Mucosa of rectum (tissue), 2 donors: ENCODE data around the gene TOP2A.
"Not testable (repeated sequence)": the region's sequence is repeated elsewhere in the genome, so short reads cannot be mapped to it uniquely, and the experiment has no call there.

ENCODE experiments used
- H3K27ac ChIP-seq, 2 donors: one replicate each; pipeline ENCODE4 v1.7.0; 2013; ENCODE audit warnings: inconsistent platforms in 2 of 2, low read depth in 2 of 2, low read length in 2 of 2
- H3K27me3 ChIP-seq, 2 donors: one replicate each; pipeline ENCODE4 v1.7.0; 2013; ENCODE audit warnings: low read length in 2 of 2; ENCODE audit not compliant: control insufficient read depth in 2 of 2, insufficient read depth in 2 of 2
- H3K36me3 ChIP-seq, 2 donors: one replicate each; pipeline ENCODE4 v1.7.0; 2013; ENCODE audit warnings: low read length in 2 of 2; ENCODE audit not compliant: control insufficient read depth in 2 of 2, insufficient read depth in 2 of 2
- H3K4me1 ChIP-seq, 2 donors: one replicate each; pipeline ENCODE4 v1.7.0; 2013; ENCODE audit warnings: low read length in 2 of 2, mild to moderate bottlenecking in 1 of 2; ENCODE audit not compliant: control insufficient read depth in 2 of 2, insufficient read depth in 2 of 2
- H3K4me3 ChIP-seq, 2 donors: one replicate each; pipeline ENCODE4 v1.7.0; 2013; ENCODE audit warnings: low read length in 2 of 2
- H3K9ac ChIP-seq, 2 donors: one replicate each; pipeline ENCODE4 v1.7.0; 2013; ENCODE audit warnings: low read length in 2 of 2, low read depth in 1 of 2, mild to moderate bottlenecking in 1 of 2
- H3K9me3 ChIP-seq, 2 donors: one replicate each; pipeline ENCODE4 v1.7.0; 2013; ENCODE audit warnings: low read length in 2 of 2; ENCODE audit not compliant: control insufficient read depth in 2 of 2
- donor health status: healthy.
- donor health status: Normal muscosa, but diverticular disease.

TOP2A gene

DNA sequence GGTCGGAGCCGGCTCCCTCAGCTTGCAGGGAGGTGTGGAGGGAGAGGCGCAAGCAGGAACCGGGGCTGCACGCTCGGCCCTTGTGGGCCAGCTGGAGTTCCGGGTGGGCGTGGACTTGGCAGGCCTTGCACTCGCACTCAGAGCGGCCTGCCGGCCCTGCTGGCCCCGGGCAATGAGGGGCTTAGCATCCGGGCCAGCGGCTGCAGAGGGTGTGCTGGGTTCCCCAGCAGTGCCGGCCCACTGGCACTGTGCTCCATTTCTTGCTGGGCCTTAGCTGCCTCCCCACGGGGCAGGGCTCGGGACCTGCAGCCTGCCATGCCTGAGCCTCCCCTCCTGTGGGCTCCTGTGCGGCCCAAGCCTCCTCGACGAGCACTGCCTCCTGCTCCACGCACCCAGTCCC is 41.9 kb downstream of the TOP2A start:
- not testable (repeated sequence) for H3K4me1 ChIP-seq, H3K4me3 ChIP-seq, H3K9me3 ChIP-seq, H3K27me3 ChIP-seq, H3K27ac ChIP-seq, H3K9ac ChIP-seq, H3K36me3 ChIP-seq

DNA sequence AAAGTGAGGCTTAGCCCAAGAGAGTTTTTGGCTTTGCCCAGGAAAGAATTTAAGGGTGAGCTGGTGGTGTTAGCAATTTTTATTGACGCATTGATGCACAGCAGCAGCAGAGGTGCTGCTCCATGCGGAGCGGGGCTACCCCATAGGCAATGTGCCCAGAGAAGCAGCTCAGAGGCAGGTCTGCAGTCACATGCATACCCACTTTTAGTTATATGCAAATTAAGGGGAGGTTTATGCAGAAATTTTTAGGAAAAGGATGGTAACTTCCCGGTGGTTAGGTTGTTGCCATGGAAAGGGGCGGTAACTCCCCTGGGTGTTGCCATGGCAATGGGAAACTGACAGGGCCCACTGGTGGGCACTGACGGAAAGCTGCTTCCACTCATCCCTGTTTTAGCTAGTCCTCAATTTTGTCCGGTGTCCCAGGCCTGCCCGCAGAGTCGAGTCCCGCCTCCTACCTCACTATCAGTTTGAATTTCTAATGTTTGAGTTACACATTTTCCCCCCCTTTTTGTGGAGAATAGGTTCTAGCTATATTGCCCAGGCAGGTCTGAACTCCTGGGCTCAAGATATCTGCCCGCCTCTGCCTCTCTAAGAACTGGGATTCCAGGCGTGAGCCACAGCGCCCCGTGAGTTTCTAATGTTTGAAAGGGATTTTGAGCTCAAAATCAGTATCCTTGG is 42.7 kb downstream of the TOP2A start:
- Histone ChIP-seq H3K9me3 (no peaks in the 10 kb centered on the region), H3K9ac (no peak overlapping the region), H3K36me3 (no peaks in the 10 kb centered on the region), H3K4me1 (no peaks in the 10 kb centered on the region), H3K27me3 (no peaks in the 10 kb centered on the region), H3K27ac (no peak overlapping the region), H3K4me3 (no peak overlapping the region)

- Histone ChIP-seq H3K9me3 (no peaks in the 10 kb centered on the region), H3K27me3 (no peaks in the 10 kb centered on the region), H3K4me3 (no peak overlapping the region), H3K9ac (no peak overlapping the region), H3K4me1 (no peaks in the 10 kb centered on the region), H3K36me3 (no peaks in the 10 kb centered on the region), H3K27ac (no peak overlapping the region)
Measured at GRCh38 chr17:40373999-40374398, 43.7 kb downstream of the TOP2A start.

DNA sequence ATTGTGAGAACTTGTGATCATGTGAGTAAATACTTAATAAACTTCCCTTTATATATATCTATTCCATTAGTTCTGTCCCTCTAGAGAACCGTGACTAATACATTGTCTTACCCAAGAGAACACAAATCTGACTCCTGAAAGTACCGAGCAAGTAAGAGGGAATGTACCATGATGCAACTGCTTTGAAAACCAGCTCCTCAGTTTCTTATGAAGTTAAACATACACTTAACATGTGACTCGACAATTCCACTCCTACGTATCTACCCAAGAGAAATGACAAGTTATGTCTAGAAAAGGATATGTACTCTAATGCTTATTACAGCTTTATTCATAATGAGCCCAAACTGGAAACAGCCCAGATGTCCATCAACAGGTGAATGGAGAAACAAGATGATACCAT is 44.4 kb downstream of the TOP2A start:
- no peaks in the 10 kb centered on the region for H3K36me3 ChIP-seq
- no peaks in the 10 kb centered on the region for H3K4me1 ChIP-seq
- H3K9me3 ChIP-seq, result no peaks in the 10 kb centered on the region
- H3K27me3 ChIP-seq, result no peaks in the 10 kb centered on the region
- H3K27ac ChIP-seq, result no peak overlapping the region
- H3K4me3 ChIP-seq, result no peak overlapping the region
- no peak overlapping the region for H3K9ac ChIP-seq

- not testable (repeated sequence) for H3K9ac ChIP-seq, H3K36me3 ChIP-seq, H3K27me3 ChIP-seq, H3K4me1 ChIP-seq, H3K27ac ChIP-seq, H3K4me3 ChIP-seq, H3K9me3 ChIP-seq
Measured at GRCh38 chr17:40372644-40373043, 45.1 kb downstream of the TOP2A start.

DNA sequence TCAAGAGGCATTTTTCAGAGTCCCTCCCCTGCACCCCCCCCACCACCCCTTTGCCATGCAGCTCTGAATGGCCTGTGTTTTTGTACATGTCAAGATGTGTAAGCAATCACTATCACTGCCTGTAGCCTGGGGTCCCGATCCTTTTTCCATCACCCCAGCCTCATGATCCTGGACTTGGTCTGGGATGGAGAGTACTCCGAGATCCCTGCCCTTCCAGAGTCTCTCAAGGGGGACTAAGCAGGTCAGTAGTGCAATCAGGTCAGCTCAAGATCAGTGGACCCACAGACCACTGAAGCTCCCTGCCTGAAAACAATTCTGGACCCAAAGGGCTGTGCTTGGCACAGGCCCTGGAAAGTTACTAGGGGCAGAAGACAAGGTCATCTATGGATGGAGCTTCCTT is 45.7 kb downstream of the TOP2A start:
- no peaks in the 10 kb centered on the region for H3K9me3 ChIP-seq
- no peaks in the 10 kb centered on the region for H3K36me3 ChIP-seq
- no peak overlapping the region for H3K9ac ChIP-seq
- no peak overlapping the region for H3K27ac ChIP-seq
- no peaks in the 10 kb centered on the region for H3K27me3 ChIP-seq
- H3K4me1 ChIP-seq, result no peaks in the 10 kb centered on the region
- H3K4me3 ChIP-seq, result no peak overlapping the region

- Histone ChIP-seq H3K9me3 (no peaks in the 10 kb centered on the region), H3K9ac (no peak overlapping the region), H3K27ac (no peak overlapping the region), H3K4me1 (no peaks in the 10 kb centered on the region), H3K36me3 (no peaks in the 10 kb centered on the region), H3K27me3 (no peaks in the 10 kb centered on the region), H3K4me3 (no peak overlapping the region)
Measured at GRCh38 chr17:40371261-40371929, 46.3 kb downstream of the TOP2A start.

GRCh38 chr17:40369923-40370322 is 47.8 kb downstream of the TOP2A start:
- Histone ChIP-seq H3K9ac (no peak overlapping the region), H3K27me3 (no peaks in the 10 kb centered on the region), H3K4me1 (no peaks in the 10 kb centered on the region), H3K4me3 (no peak overlapping the region), H3K36me3 (no peaks in the 10 kb centered on the region), H3K27ac (no peak overlapping the region), H3K9me3 (no peaks in the 10 kb centered on the region)

DNA sequence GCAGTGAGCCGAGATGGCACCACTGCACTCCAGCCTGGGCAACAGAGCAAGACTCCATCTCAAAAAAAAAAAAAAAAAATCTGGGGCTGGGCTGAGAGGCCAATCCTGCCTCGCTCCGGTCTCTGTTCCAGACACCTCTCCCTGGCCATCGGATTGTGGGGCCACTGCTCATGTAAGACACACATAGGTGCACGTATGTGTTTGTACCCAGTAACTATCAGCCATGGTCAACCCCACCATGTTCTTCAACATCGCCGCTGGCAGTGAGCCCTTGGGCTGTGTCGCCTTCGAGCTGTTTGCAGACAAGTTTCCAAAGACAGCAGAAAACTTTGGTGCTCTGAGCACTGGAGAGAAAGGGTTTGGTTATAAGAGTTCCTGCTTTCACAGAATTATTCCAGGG is 50.0 kb downstream of the TOP2A start:
- not testable (repeated sequence) for H3K9ac ChIP-seq, H3K4me3 ChIP-seq, H3K27me3 ChIP-seq, H3K36me3 ChIP-seq, H3K9me3 ChIP-seq, H3K27ac ChIP-seq
- H3K4me1 ChIP-seq, result peaks cover 10 to 13% of the 10 kb centered on the region in 2 donors

DNA sequence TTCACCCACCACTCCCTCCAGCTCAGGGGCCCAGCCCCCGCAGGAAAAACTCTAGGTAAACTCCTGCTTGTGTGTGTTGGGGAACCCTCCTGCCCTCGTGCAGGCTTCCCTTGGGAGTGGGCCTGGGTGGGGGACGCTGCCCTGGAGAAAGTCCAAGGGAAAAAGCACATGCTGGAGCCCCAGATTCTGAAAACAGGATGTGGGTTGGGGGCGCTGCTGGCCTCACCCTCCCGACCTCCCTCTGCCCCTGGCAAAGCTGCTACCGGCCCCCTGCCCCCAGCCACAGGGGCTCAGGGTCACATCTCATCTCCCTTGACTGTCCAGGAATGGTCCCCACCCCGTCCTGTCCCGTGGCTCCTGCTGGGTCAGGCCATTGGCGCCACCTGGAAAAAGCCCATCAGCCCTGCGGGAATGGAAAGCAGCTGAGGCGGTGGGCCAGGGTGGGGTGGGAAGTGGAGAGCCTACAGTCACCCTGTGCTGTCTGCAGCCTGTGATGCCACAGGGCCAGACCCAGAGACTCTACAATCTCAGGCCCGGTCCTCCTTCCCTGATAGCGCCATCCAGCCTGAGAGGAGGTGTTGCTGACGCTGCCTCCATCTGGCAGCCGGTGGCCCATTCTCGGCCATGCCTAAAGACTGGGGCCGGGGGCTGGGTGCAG is 50.7 kb downstream of the TOP2A start:
- Histone ChIP-seq H3K4me3 (no peak overlapping the region), H3K27ac (no peak overlapping the region), H3K4me1 (peaks cover 12 to 13% of the 10 kb centered on the region in 2 donors), H3K27me3 (peaks cover 0 to 3% of the 10 kb centered on the region in 2 donors), H3K9ac (no peak overlapping the region), H3K36me3 (no peaks in the 10 kb centered on the region), H3K9me3 (no peaks in the 10 kb centered on the region)
